IMR-90 (cell line): ENCODE measurements around the gene UBE2N. TPM values are rescaled to one million over a fixed set of nuclear protein-coding genes. Genes with fewer than 3 reads are reported as not detected.

ENCODE experiments used
- ATAC-seq: fragments of 200-7000 bp; cut with Tn5 transposase; 2 replicates; pipeline ENCODE4 v1.9.1; 2020; ENCODE audit warnings: low read depth, mild to moderate bottlenecking, moderate library complexity
- BruUV-seq: library from RNA; stranded (reverse); fragments of 400-500 nt; replicated peaks from 2 replicates; lab custom pipeline; 2021; lab: Mats Ljungman, UMichigan
- CTCF ChIA-PET: fragments of 300-600 bp; formaldehyde crosslinking; extraction: SDS; loops from one replicate; lab custom pipeline; 2021; ENCODE audit warnings: antibody characterized with exemption; lab: Yijun Ruan, JAX
- POLR2A ChIA-PET: fragments of 300-600 bp; sonication (Branson Sonifier 250); formaldehyde crosslinking; loops from one replicate; lab custom pipeline; 2022; ENCODE audit warnings: antibody characterized with exemption; ENCODE audit not compliant: unreplicated experiment; lab: Charles Lee
- DNase-seq: peaks from one replicate; pipeline ENCODE4 v3.0.0; 2013
- H2AFZ ChIP-seq: replicated peaks from 2 replicates; pipeline ENCODE3; 2013; ENCODE audit warnings: low read length, mild to moderate bottlenecking; ENCODE audit not compliant: poor library complexity
- H2AK5ac ChIP-seq: 2 replicates; pipeline ENCODE4 v1.6.1; 2013; ENCODE audit warnings: low read depth, low read length, inconsistent platforms
- H2AK9ac ChIP-seq: replicated peaks from 2 replicates; pipeline ENCODE3; 2013; ENCODE audit warnings: mild to moderate bottlenecking, low read depth, low read length, moderate library complexity; ENCODE audit not compliant: poor library complexity
- H2BK120ac ChIP-seq: 2 replicates; pipeline ENCODE4 v1.6.1; 2013; ENCODE audit warnings: low read depth, low read length, inconsistent platforms
- H2BK15ac ChIP-seq: 3 replicates; pipeline ENCODE4 v1.6.1; 2013; ENCODE audit warnings: low read depth, low read length, inconsistent platforms
- H2BK20ac ChIP-seq: 2 replicates; pipeline ENCODE4 v1.6.1; 2013; ENCODE audit warnings: low read depth, mild to moderate bottlenecking, inconsistent platforms, low read length, moderate library complexity
- H2BK5ac ChIP-seq: 2 replicates; pipeline ENCODE4 v1.6.1; 2013; ENCODE audit warnings: mild to moderate bottlenecking, low read depth, low read length, inconsistent platforms; ENCODE audit not compliant: poor library complexity, severe bottlenecking
- H3K14ac ChIP-seq: replicated peaks from 2 replicates; pipeline ENCODE4 v1.6.1; 2013; ENCODE audit warnings: low read depth, low read length, inconsistent platforms
- H3K18ac ChIP-seq: 2 replicates; pipeline ENCODE4 v1.6.1; 2013; ENCODE audit warnings: low read depth, low read length, control low read depth
- H3K23ac ChIP-seq: 2 replicates; pipeline ENCODE4 v1.6.1; 2013; ENCODE audit warnings: low read depth, low read length, inconsistent platforms
- H3K27ac ChIP-seq: 2 replicates; pipeline ENCODE4 v1.5.1; 2013; ENCODE audit warnings: mild to moderate bottlenecking, control low read depth, low read length; ENCODE audit not compliant: insufficient read depth
- H3K27me3 ChIP-seq: 2 replicates; pipeline ENCODE4 v1.6.1; 2013; ENCODE audit warnings: low read length; ENCODE audit not compliant: control insufficient read depth, insufficient read depth
- H3K36me3 ChIP-seq: 2 replicates; pipeline ENCODE4 v1.6.1; 2013; ENCODE audit warnings: low read length, mixed read lengths; ENCODE audit not compliant: control insufficient read depth, insufficient read depth
- H3K4ac ChIP-seq: 2 replicates; pipeline ENCODE4 v1.6.1; 2013; ENCODE audit warnings: low read depth, low read length, inconsistent platforms
- H3K4me1 ChIP-seq: 2 replicates; pipeline ENCODE4 v1.6.1; 2013; ENCODE audit warnings: low read length, mixed read lengths; ENCODE audit not compliant: control insufficient read depth, insufficient read depth
- H3K4me2 ChIP-seq: 2 replicates; pipeline ENCODE4 v1.6.1; 2013; ENCODE audit warnings: low read depth, mild to moderate bottlenecking, control low read depth, low read length, moderate library complexity
- H3K4me3 ChIP-seq: 2 replicates; pipeline ENCODE4 v1.5.1; 2013; ENCODE audit warnings: low read depth, mild to moderate bottlenecking, control low read depth, low read length, moderate library complexity; ENCODE audit not compliant: insufficient read depth
- H3K56ac ChIP-seq: 2 replicates; pipeline ENCODE4 v1.6.1; 2013; ENCODE audit warnings: low read length, inconsistent platforms; ENCODE audit not compliant: insufficient read depth; ENCODE audit errors: extremely low read depth
- H3K79me1 ChIP-seq, 2 experiments: 2 replicates each; pipeline ENCODE4 v1.6.1; 2013; ENCODE audit warnings: low read length in 2 of 2, inconsistent platforms in 1 of 2, low read depth in 1 of 2
- H3K9ac ChIP-seq: 2 replicates; pipeline ENCODE4 v1.6.1; 2013; ENCODE audit warnings: low read depth, low read length, control low read depth
- H3K9me1 ChIP-seq: 2 replicates; pipeline ENCODE4 v1.6.1; 2013; ENCODE audit warnings: low read length, inconsistent platforms; ENCODE audit not compliant: insufficient read depth
- H3K9me3 ChIP-seq: 2 replicates; pipeline ENCODE4 v1.6.1; 2013; ENCODE audit warnings: low read length; ENCODE audit not compliant: control insufficient read depth, insufficient read depth
- H4K20me1 ChIP-seq: 2 replicates; pipeline ENCODE4 v1.6.1; 2013; ENCODE audit warnings: low read length, inconsistent platforms; ENCODE audit not compliant: insufficient read depth
- H4K5ac ChIP-seq: 2 replicates; pipeline ENCODE4 v1.6.1; 2013; ENCODE audit warnings: mild to moderate bottlenecking, low read depth, low read length, control low read depth
- H4K8ac ChIP-seq, 2 experiments: 2 replicates each; pipeline ENCODE4 v1.6.1; 2013; ENCODE audit warnings: low read depth in 2 of 2, low read length in 2 of 2, control low read depth in 1 of 2, inconsistent platforms in 1 of 2
- H4K91ac ChIP-seq: 2 replicates; pipeline ENCODE4 v1.6.1; 2013; ENCODE audit warnings: low read depth, low read length, inconsistent platforms; ENCODE audit not compliant: insufficient read depth
- BHLHE40 ChIP-seq: fragments of 150-350 bp; IDR thresholded peaks from 2 replicates; pipeline ENCODE4 v1.6.1; 2016; ENCODE audit warnings: mild to moderate bottlenecking, low read depth, low read length
- CEBPB ChIP-seq: IDR thresholded peaks from 2 replicates; pipeline ENCODE4 v1.6.1; 2012; ENCODE audit warnings: low read depth, low read length, improper control_type of control experiment
- CHD1 ChIP-seq: IDR thresholded peaks from 2 replicates; pipeline ENCODE4 v1.6.1; 2012; ENCODE audit warnings: low read depth, low read length, improper control_type of control experiment
- FOS ChIP-seq: fragments of 150-350 bp; IDR thresholded peaks from 2 replicates; pipeline ENCODE4 v1.6.1; 2016; ENCODE audit warnings: low read depth, low read length
- MAFK ChIP-seq: IDR thresholded peaks from 2 replicates; pipeline ENCODE4 v1.6.1; 2012; ENCODE audit warnings: low read depth, low read length, improper control_type of control experiment
- MAZ ChIP-seq: IDR thresholded peaks from 2 replicates; pipeline ENCODE4 v1.6.1; 2012; ENCODE audit warnings: low read depth, mild to moderate bottlenecking, low read length, improper control_type of control experiment, moderate library complexity, borderline replicate concordance
- MXI1 ChIP-seq: IDR thresholded peaks from 2 replicates; pipeline ENCODE4 v1.6.1; 2012; ENCODE audit warnings: low read depth, mild to moderate bottlenecking, low read length, moderate library complexity, borderline replicate concordance
- NFE2L2 ChIP-seq: fragments of 150-350 bp; IDR thresholded peaks from 2 replicates; pipeline ENCODE4 v1.6.1; 2016; ENCODE audit warnings: low read depth, mild to moderate bottlenecking, low read length
- POLR2A ChIP-seq: IDR thresholded peaks from 2 replicates; pipeline ENCODE4 v1.6.1; 2012; ENCODE audit warnings: mild to moderate bottlenecking, low read depth, low read length
- RAD21 ChIP-seq: IDR thresholded peaks from 2 replicates; pipeline ENCODE4 v1.6.1; 2012; ENCODE audit warnings: low read length, improper control_type of control experiment
- RCOR1 ChIP-seq: IDR thresholded peaks from 2 replicates; pipeline ENCODE4 v1.6.1; 2012; ENCODE audit warnings: mild to moderate bottlenecking, low read length, improper control_type of control experiment; ENCODE audit not compliant: insufficient replicate concordance
- RFX5 ChIP-seq: IDR thresholded peaks from 2 replicates; pipeline ENCODE4 v1.8.0; 2012; ENCODE audit warnings: low read depth, mild to moderate bottlenecking, low read length, moderate library complexity
- SMC3 ChIP-seq: fragments of 150-350 bp; IDR thresholded peaks from 2 replicates; pipeline ENCODE4 v1.6.1; 2016; ENCODE audit warnings: low read depth, mild to moderate bottlenecking, antibody characterized with exemption, low read length, moderate library complexity
- WGBS, 2 experiments: methylation state at CpG; one replicate each; pipeline versions ENCODE4 v1.1.5 to v1.1.7; 2013; ENCODE audit warnings: missing lambda C conversion rate in 2 of 2; ENCODE audit not compliant: insufficient read length in 1 of 2; ENCODE audit errors: extremely low coverage in 2 of 2; 5-methylcytosine and 5-hydroxymethylcytosine counted together
- dilution Hi-C: fragments of 300-500 bp; cut with HindIII; formaldehyde crosslinking; loops from one replicate; pipeline ENCODE4 v1.14.3; 2018; ENCODE audit warnings: low sequenced_read_pairs; ENCODE audit not compliant: unreplicated experiment
- in situ Hi-C: fragments of 300-500 bp; cut with MboI; formaldehyde crosslinking; loops from 3 replicates; pipeline ENCODE4 v1.14.3; 2019; ENCODE audit warnings: low sequenced_read_pairs, inconsistent platforms, mixed read lengths
- intact Hi-C: fragments of 100-400 bp; cut with micrococcal nuclease; formaldehyde crosslinking; loops from 2 replicates; pipeline ENCODE4 v1.10.0; 2022
- polyA plus RNA-seq, 3 experiments: library from polyadenylated mRNA; depleted of rRNA; stranded (reverse); fragments of >200 nt; gene quantifications; 2 replicates each; pipeline ENCODE4 v1.2.3, GENCODE V29; 2012; ENCODE audit warnings: low replicate concordance in 1 of 3
- total RNA-seq: library from RNA; depleted of rRNA; stranded (reverse); fragments of >200 nt; gene quantifications from 2 replicates; pipeline ENCODE4 v1.2.3, GENCODE V29; 2012
- TF ChIP-seq, protein P1 (sequence below): fragments of 150-350 bp; IDR thresholded peaks from 2 replicates; pipeline ENCODE4 v1.6.1; 2017; ENCODE audit warnings: mild to moderate bottlenecking, antibody characterized with exemption, low read length, low read depth
- TF ChIP-seq, protein P2 (sequence below): fragments of 150-350 bp; IDR thresholded peaks from 2 replicates; pipeline ENCODE4 v1.6.1; 2016; ENCODE audit warnings: low read depth, mild to moderate bottlenecking, low read length, moderate library complexity, borderline replicate concordance
- TF ChIP-seq, protein P3 (sequence below): conservative IDR thresholded peaks from 2 replicates; pipeline ENCODE4 v1.5.1; 2012; ENCODE audit warnings: mild to moderate bottlenecking, low read depth, low read length, improper control_type of control experiment

Gene UBE2N
- total and polyA plus RNA-seq, 2 of the 4 experiments (the other 2 are of a cell fraction) = 64.5 to 103 TPM

DNA sequence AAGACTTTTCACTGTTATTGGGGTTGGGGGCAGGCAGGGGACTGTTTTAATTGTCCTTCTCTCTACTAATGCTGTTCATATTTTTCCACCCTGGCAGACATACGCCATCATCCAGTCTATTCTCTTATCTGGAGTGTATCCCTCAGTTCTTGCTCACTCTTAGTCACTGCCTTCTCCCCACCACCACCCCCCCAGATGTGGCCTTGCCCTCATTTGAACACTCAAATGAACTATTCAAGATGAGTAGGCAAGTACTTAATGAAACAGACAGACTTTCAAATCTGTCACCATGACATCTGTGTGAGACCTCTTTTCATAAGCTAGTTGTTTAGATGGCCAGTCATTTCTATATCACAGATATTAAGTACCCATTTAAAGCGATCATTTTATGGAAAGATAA lies 54.0 kb downstream of the UBE2N start:
- H4K5ac ChIP-seq = no peak overlapping the region
- no peaks in the 10 kb centered on the region for H3K27me3 ChIP-seq
- no peak overlapping the region for H2BK120ac ChIP-seq
- H3K56ac ChIP-seq = no peak overlapping the region
- H3K36me3 ChIP-seq = peaks cover 4% of the 10 kb centered on the region; the same call in 1 of the 2 replicates
- no peak overlapping the region for H3K9ac ChIP-seq
- H3K4me3 ChIP-seq = no peak overlapping the region
- no peak for TF ChIP-seq SMC3
- 0 out of 2 replicates have a peak, but pooled peaks have one; percentile 40 for TF ChIP-seq MAFK
- no peak for TF ChIP-seq RAD21
- TF ChIP-seq FOS = peak; percentile 70; the same call in 1 of the 2 replicates
- TF ChIP-seq MXI1 = no peak
- TF ChIP-seq CEBPB = no peak
- TF ChIP-seq, protein P1, sequence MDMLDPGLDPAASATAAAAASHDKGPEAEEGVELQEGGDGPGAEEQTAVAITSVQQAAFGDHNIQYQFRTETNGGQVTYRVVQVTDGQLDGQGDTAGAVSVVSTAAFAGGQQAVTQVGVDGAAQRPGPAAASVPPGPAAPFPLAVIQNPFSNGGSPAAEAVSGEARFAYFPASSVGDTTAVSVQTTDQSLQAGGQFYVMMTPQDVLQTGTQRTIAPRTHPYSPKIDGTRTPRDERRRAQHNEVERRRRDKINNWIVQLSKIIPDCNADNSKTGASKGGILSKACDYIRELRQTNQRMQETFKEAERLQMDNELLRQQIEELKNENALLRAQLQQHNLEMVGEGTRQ = no peak
- TF ChIP-seq POLR2A = no peak
- no peak for TF ChIP-seq MAZ
- no peak for TF ChIP-seq RFX5
- TF ChIP-seq NFE2L2 = peak; percentile 25; the same call in 1 of the 2 replicates
- TF ChIP-seq RCOR1 = no peak
- TF ChIP-seq BHLHE40 = no peak
- TF ChIP-seq, protein P2, sequence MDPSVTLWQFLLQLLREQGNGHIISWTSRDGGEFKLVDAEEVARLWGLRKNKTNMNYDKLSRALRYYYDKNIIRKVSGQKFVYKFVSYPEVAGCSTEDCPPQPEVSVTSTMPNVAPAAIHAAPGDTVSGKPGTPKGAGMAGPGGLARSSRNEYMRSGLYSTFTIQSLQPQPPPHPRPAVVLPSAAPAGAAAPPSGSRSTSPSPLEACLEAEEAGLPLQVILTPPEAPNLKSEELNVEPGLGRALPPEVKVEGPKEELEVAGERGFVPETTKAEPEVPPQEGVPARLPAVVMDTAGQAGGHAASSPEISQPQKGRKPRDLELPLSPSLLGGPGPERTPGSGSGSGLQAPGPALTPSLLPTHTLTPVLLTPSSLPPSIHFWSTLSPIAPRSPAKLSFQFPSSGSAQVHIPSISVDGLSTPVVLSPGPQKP = no peak
- TF ChIP-seq, protein P3, sequence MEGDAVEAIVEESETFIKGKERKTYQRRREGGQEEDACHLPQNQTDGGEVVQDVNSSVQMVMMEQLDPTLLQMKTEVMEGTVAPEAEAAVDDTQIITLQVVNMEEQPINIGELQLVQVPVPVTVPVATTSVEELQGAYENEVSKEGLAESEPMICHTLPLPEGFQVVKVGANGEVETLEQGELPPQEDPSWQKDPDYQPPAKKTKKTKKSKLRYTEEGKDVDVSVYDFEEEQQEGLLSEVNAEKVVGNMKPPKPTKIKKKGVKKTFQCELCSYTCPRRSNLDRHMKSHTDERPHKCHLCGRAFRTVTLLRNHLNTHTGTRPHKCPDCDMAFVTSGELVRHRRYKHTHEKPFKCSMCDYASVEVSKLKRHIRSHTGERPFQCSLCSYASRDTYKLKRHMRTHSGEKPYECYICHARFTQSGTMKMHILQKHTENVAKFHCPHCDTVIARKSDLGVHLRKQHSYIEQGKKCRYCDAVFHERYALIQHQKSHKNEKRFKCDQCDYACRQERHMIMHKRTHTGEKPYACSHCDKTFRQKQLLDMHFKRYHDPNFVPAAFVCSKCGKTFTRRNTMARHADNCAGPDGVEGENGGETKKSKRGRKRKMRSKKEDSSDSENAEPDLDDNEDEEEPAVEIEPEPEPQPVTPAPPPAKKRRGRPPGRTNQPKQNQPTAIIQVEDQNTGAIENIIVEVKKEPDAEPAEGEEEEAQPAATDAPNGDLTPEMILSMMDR = no peak
- TF ChIP-seq CHD1 = no peak
- H4K8ac ChIP-seq = peak overlapping the region in 1 of 2 experiments; percentile 42; a peak in 1 of 4 replicates
- H3K79me1 ChIP-seq = peaks cover 5 to 63% of the 10 kb centered on the region in 2 experiments; a peak in 3 of 4 replicates
- H3K18ac ChIP-seq = no peak overlapping the region
- H4K91ac ChIP-seq = no peak overlapping the region
- H2BK20ac ChIP-seq = no peak overlapping the region
- CTCF ChIA-PET = interaction anchor here (0.5 to 0.9 kb wide), 2 partner anchors 114 to 346 kb away, joined by 3 to 4 read pairs; no protein-coding TSS in a partner anchor
- no peak overlapping the region for H3K23ac ChIP-seq
- POLR2A ChIA-PET = no interaction called here
- dilution Hi-C loops (loop anchor here (25.0 kb wide), 1 partner anchor 400 kb away; no protein-coding TSS in a partner anchor), in situ Hi-C loops (no loop called here), intact Hi-C loops (no loop called here)
- no peak overlapping the region; the same call in 1 of the 2 replicates for H3K14ac ChIP-seq
- no peaks in the 10 kb centered on the region for H3K9me3 ChIP-seq
- no peak overlapping the region for H3K27ac ChIP-seq
- peaks cover 13% of the 10 kb centered on the region for H3K9me1 ChIP-seq
- no TSS peak for BruUV-seq
- no peak overlapping the region for H2BK15ac ChIP-seq
- H2AFZ ChIP-seq = no peak overlapping the region
- no peak overlapping the region; the same call in 1 of the 2 replicates for H3K4me2 ChIP-seq
- ATAC-seq (peak; percentile 77), DNase-seq (peak; percentile 81)
- H3K4me1 ChIP-seq = peaks cover 6% of the 10 kb centered on the region
- peaks cover 68% of the 10 kb centered on the region for H4K20me1 ChIP-seq
- H2AK9ac ChIP-seq = peak overlapping the region; percentile 31
- whole genome bisulfite sequencing, 2 experiments = 0% methylated on average over 1 of the region's 2 CpGs; no CpG with 5 or more reads in 1 of the 2 experiments
- H2BK5ac ChIP-seq = peak overlapping the region; percentile 68
- H2AK5ac ChIP-seq = peak overlapping the region; percentile 52; the same call in 1 of the 2 replicates
- H3K4ac ChIP-seq = 0 out of 2 replicates have a peak overlapping the region, but pooled peaks have one; percentile 33
